Measurements from ENCODE around the gene CES4A.

DNA sequence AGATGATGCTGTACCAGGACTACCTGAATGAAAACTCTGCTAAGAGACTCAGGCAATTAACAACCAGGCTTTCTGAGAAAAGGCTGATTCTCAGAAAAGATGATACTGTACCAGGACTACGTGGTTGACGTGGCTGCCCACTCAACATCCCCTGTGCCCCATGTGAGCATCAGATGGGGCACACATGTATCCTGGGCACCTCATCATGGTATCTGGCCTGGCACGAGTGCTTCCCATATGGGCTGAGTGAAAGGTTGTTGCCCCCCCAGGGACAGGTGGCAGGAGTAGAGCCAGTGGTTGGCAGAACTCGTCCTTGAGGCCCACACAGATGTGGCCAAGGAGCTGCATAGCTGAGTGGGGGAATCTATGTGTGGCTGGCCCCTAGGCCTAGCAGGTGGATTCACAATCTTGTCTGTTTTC, 3.5 kb upstream of the CES4A start:
- no peak for TF ChIP-seq CTCF (conservative IDR thresholded peaks at IDR 0.05; ENCODE audit: low read depth, low read length)
- TF ChIP-seq EZH2 (IDR thresholded peaks at IDR 0.05; ENCODE audit: borderline replicate concordance, low read depth, low read length, poor library complexity, severe bottlenecking) = no peak
